Panc1 (cell line): ENCODE results near the gene CACNA1B. TPM values are rescaled to one million over a fixed set of nuclear protein-coding genes. Genes with fewer than 3 reads are reported as not detected.

Experiments
- ATAC-seq: fragments of 200-7000 bp; cut with Tn5 transposase; 2 replicates; pipeline ENCODE4 v1.9.1; 2020; ENCODE audit warnings: mild to moderate bottlenecking, moderate library complexity
- BruUV-seq: library from RNA; stranded (reverse); fragments of 400-500 nt; replicated peaks from 2 replicates; lab custom pipeline; 2021; lab: Mats Ljungman, UMichigan
- CTCF ChIA-PET: fragments of 300-600 bp; sonication (Branson Sonifier 250); formaldehyde crosslinking; loops from one replicate; lab custom pipeline; 2022; ENCODE audit warnings: antibody characterized with exemption; lab: Charles Lee
- POLR2A ChIA-PET: fragments of 300-600 bp; sonication (Branson Sonifier 250); formaldehyde crosslinking; loops from one replicate; lab custom pipeline; 2022; ENCODE audit warnings: antibody characterized with exemption; lab: Charles Lee
- DNase-seq: peaks from one replicate; pipeline ENCODE4 v3.0.0-alpha.2; 2010; ENCODE audit warnings: low read depth, low spot score
- H3K27ac ChIP-seq: 2 replicates; pipeline ENCODE4 v1.5.1; 2011; ENCODE audit warnings: mild to moderate bottlenecking, low read length, inconsistent platforms
- H3K27me3 ChIP-seq: fragments of 200-500 bp; sonication (Bioruptor generic); 2 replicates; pipeline ENCODE4 v1.6.0; 2014; ENCODE audit warnings: low read length, inconsistent platforms; ENCODE audit not compliant: control insufficient read depth, insufficient read depth
- H3K36me3 ChIP-seq: fragments of 200-500 bp; sonication (Bioruptor generic); 2 replicates; pipeline ENCODE4 v1.5.1; 2014; ENCODE audit warnings: inconsistent platforms, mild to moderate bottlenecking, low read length, moderate library complexity; ENCODE audit not compliant: control insufficient read depth, insufficient read depth
- H3K4me1 ChIP-seq: 2 replicates; pipeline ENCODE4 v1.5.1; 2011; ENCODE audit warnings: inconsistent platforms, mild to moderate bottlenecking, low read length, moderate library complexity; ENCODE audit not compliant: control insufficient read depth, insufficient read depth
- H3K4me3 ChIP-seq, 2 experiments: 2 replicates each; pipeline ENCODE4 v1.5.1; 2011 to 2012; ENCODE audit warnings: low read depth in 2 of 2, low read length in 2 of 2, mild to moderate bottlenecking in 2 of 2, inconsistent platforms in 1 of 2, moderate library complexity in 1 of 2
- H3K9me3 ChIP-seq: fragments of 200-500 bp; sonication (Bioruptor generic); 2 replicates; pipeline ENCODE4 v1.5.1; 2014; ENCODE audit warnings: low read depth, mild to moderate bottlenecking, inconsistent platforms, low read length, moderate library complexity; ENCODE audit not compliant: control insufficient read depth, insufficient read depth
- CTCF ChIP-seq: fragments of 450-650 bp; IDR thresholded peaks from 2 replicates; pipeline ENCODE4 v1.5.1; 2017; ENCODE audit warnings: mild to moderate bottlenecking
- POLR2AphosphoS5 ChIP-seq: IDR thresholded peaks from 2 replicates; pipeline ENCODE4 v1.6.1; 2012; ENCODE audit warnings: mild to moderate bottlenecking, low read depth, low read length, moderate library complexity
- REST ChIP-seq, 2 experiments: IDR thresholded peaks; 2 replicates each; pipeline ENCODE4 v1.6.1; 2011 to 2012; ENCODE audit warnings: low read depth in 2 of 2, control low read depth in 1 of 2, low read length in 1 of 2, mild to moderate bottlenecking in 1 of 2, moderate library complexity in 1 of 2; ENCODE audit not compliant: insufficient read depth in 1 of 2
- SIN3A ChIP-seq: IDR thresholded peaks from 2 replicates; pipeline ENCODE4 v1.6.1; 2012; ENCODE audit warnings: low read depth, mild to moderate bottlenecking, low read length, moderate library complexity, borderline replicate concordance; ENCODE audit not compliant: insufficient read depth
- TCF7L2 ChIP-seq: IDR thresholded peaks from 2 replicates; pipeline ENCODE4 v1.6.1; 2011; ENCODE audit warnings: mild to moderate bottlenecking, low read depth, low read length, inconsistent platforms
- in situ Hi-C: cut with HindIII; loops from 2 replicates; pipeline ENCODE4 v1.10.0; 2016; ENCODE audit warnings: low sequenced_read_pairs, low pct_unique_long_range_greater_than_20kb
- intact Hi-C: fragments of 100-400 bp; cut with micrococcal nuclease; formaldehyde crosslinking; loops from one replicate; pipeline ENCODE4 v1.10.0; 2022; ENCODE audit not compliant: unreplicated experiment
- total RNA-seq: library from RNA; stranded (reverse); gene quantifications from one replicate; pipeline ENCODE4 v1.2.1, GENCODE V29; 2021; ENCODE audit not compliant: unreplicated experiment

The CACNA1B gene
- total RNA-seq, 1 experiment from 2014 or later = 0.49 TPM

GRCh38 chr9:137969685-137970084, 92.1 kb downstream of the CACNA1B start:
- POLR2A ChIA-PET = no interaction called here
- no TSS peak for BruUV-seq
- Histone ChIP-seq H3K36me3 (no peaks in the 10 kb centered on the region), H3K4me1 (no peaks in the 10 kb centered on the region), H3K9me3 (no peaks in the 10 kb centered on the region), H3K27ac (no peak overlapping the region), H3K27me3 (no peaks in the 10 kb centered on the region), H3K4me3 (no peak overlapping the region)
- DNase-seq = no peak
- CTCF ChIA-PET = no interaction called here
- no peak for ATAC-seq
- in situ Hi-C loops (no loop called here), intact Hi-C loops (no loop called here)
- TF ChIP-seq REST (IDR thresholded peaks at IDR 0.05; ENCODE audit: insufficient read depth in 1 of 2, low read depth in 2 of 2, low read length in 1 of 2) (no peak), SIN3A (no peak), TCF7L2 (no peak), POLR2AphosphoS5 (no peak), CTCF (no peak)

GRCh38 chr9:137970098-137970497, 92.5 kb downstream of the CACNA1B start:
- Histone ChIP-seq H3K27ac (no peak overlapping the region), H3K4me3 (no peak overlapping the region), H3K27me3 (no peaks in the 10 kb centered on the region), H3K36me3 (no peaks in the 10 kb centered on the region), H3K9me3 (no peaks in the 10 kb centered on the region), H3K4me1 (no peaks in the 10 kb centered on the region)
- no TSS peak for BruUV-seq
- no peak for ATAC-seq
- TF ChIP-seq TCF7L2 (no peak), SIN3A (no peak), CTCF (no peak), REST (IDR thresholded peaks at IDR 0.05; ENCODE audit: insufficient read depth in 1 of 2, low read depth in 2 of 2, low read length in 1 of 2) (no peak), POLR2AphosphoS5 (no peak)
- ChIA-PET POLR2A (no interaction called here), CTCF (no interaction called here)
- in situ Hi-C loops = no loop called here
- DNase-seq = no peak
- intact Hi-C loops = no loop called here
